Trophoblast cell (in vitro differentiated cells and primary cell): ENCODE measurements around the gene ATP6V1E1.

ENCODE experiments used
- DNase-seq, 2 donors: peaks; one replicate each; pipeline ENCODE4 v3.0.0-alpha.2; 2016
- H2AFZ ChIP-seq: 2 replicates; pipeline ENCODE4 v1.6.1; 2013; ENCODE audit warnings: low read length, moderate library complexity, mild to moderate bottlenecking; ENCODE audit not compliant: insufficient read depth, poor library complexity
- H2AK5ac ChIP-seq: 2 replicates; pipeline ENCODE4 v1.6.1; 2013; ENCODE audit warnings: mild to moderate bottlenecking, low read length
- H2BK120ac ChIP-seq: 2 replicates; pipeline ENCODE4 v1.6.1; 2013; ENCODE audit warnings: low read length, mild to moderate bottlenecking, moderate library complexity; ENCODE audit not compliant: insufficient read depth, poor library complexity
- H2BK12ac ChIP-seq: 2 replicates; pipeline ENCODE4 v1.6.1; 2013; ENCODE audit warnings: mild to moderate bottlenecking, low read length, moderate library complexity
- H2BK5ac ChIP-seq: 2 replicates; pipeline ENCODE4 v1.6.1; 2013; ENCODE audit warnings: low read length, low read depth, moderate library complexity, mild to moderate bottlenecking; ENCODE audit not compliant: poor library complexity
- H3K14ac ChIP-seq: 2 replicates; pipeline ENCODE4 v1.6.1; 2013; ENCODE audit warnings: mild to moderate bottlenecking, low read length
- H3K18ac ChIP-seq: 2 replicates; pipeline ENCODE4 v1.6.1; 2013; ENCODE audit warnings: mild to moderate bottlenecking, low read length
- H3K23ac ChIP-seq: 2 replicates; pipeline ENCODE4 v1.6.1; 2013; ENCODE audit warnings: low read length
- H3K27ac ChIP-seq: 2 replicates; pipeline ENCODE4 v1.5.1; 2013; ENCODE audit warnings: low read depth, mild to moderate bottlenecking, inconsistent platforms, low read length, moderate library complexity
- H3K27me3 ChIP-seq: 2 replicates; pipeline ENCODE4 v1.6.1; 2013; ENCODE audit warnings: inconsistent platforms, mild to moderate bottlenecking, low read length, moderate library complexity; ENCODE audit not compliant: insufficient read depth
- H3K36me3 ChIP-seq, 2 experiments: 1 replicate in 1 of 2; 2 replicates in 1 of 2; pipeline ENCODE4 v1.6.1; 2013; ENCODE audit warnings: low read length in 2 of 2, mild to moderate bottlenecking in 2 of 2, moderate library complexity in 1 of 2; ENCODE audit not compliant: insufficient read depth in 2 of 2, control insufficient read depth in 1 of 2
- H3K4ac ChIP-seq: 2 replicates; pipeline ENCODE4 v1.6.1; 2013; ENCODE audit warnings: low read depth, mild to moderate bottlenecking, low read length, moderate library complexity
- H3K4me1 ChIP-seq, 2 experiments: 1 replicate in 1 of 2; 2 replicates in 1 of 2; pipeline ENCODE4 v1.6.1; 2013; ENCODE audit warnings: low read length in 2 of 2, mild to moderate bottlenecking in 2 of 2, moderate library complexity in 1 of 2; ENCODE audit not compliant: insufficient read depth in 2 of 2, control insufficient read depth in 1 of 2
- H3K4me2 ChIP-seq: 2 replicates; pipeline ENCODE4 v1.6.1; 2013; ENCODE audit warnings: inconsistent platforms, mild to moderate bottlenecking, low read length, moderate library complexity
- H3K4me3 ChIP-seq: 2 replicates; pipeline ENCODE4 v1.5.1; 2013; ENCODE audit warnings: mild to moderate bottlenecking, low read depth, low read length, inconsistent platforms
- H3K79me1 ChIP-seq: one replicate; pipeline ENCODE4 v1.6.1; 2013; ENCODE audit warnings: low read length
- H3K79me2 ChIP-seq: 2 replicates; pipeline ENCODE4 v1.6.1; 2013; ENCODE audit warnings: low read length, mild to moderate bottlenecking; ENCODE audit not compliant: control insufficient read depth, insufficient read depth, poor library complexity
- H3K9ac ChIP-seq: 2 replicates; pipeline ENCODE4 v1.6.1; 2013; ENCODE audit warnings: mild to moderate bottlenecking, low read length
- H3K9me3 ChIP-seq: 2 replicates; pipeline ENCODE4 v1.6.1; 2013; ENCODE audit warnings: low read depth, mild to moderate bottlenecking, control low read depth, inconsistent platforms, low read length; ENCODE audit not compliant: insufficient read depth
- H4K12ac ChIP-seq: 2 replicates; pipeline ENCODE4 v1.6.1; 2013; ENCODE audit warnings: low read depth, mild to moderate bottlenecking, low read length, moderate library complexity
- H4K8ac ChIP-seq: 2 replicates; pipeline ENCODE4 v1.6.1; 2013; ENCODE audit warnings: low read depth, mild to moderate bottlenecking, low read length, moderate library complexity
- H4K91ac ChIP-seq: one replicate; pipeline ENCODE4 v1.6.1; 2013; ENCODE audit warnings: low read depth, mild to moderate bottlenecking, low read length, moderate library complexity
- WGBS: extraction: QIAGEN DNeasy Blood & Tissue Kit; methylation state at CpG from one replicate; pipeline ENCODE4 v1.1.7; 2013; ENCODE audit warnings: missing lambda C conversion rate; ENCODE audit not compliant: insufficient read length, insufficient coverage; ENCODE audit errors: extremely low coverage; 5-methylcytosine and 5-hydroxymethylcytosine counted together

Gene ATP6V1E1

DNA sequence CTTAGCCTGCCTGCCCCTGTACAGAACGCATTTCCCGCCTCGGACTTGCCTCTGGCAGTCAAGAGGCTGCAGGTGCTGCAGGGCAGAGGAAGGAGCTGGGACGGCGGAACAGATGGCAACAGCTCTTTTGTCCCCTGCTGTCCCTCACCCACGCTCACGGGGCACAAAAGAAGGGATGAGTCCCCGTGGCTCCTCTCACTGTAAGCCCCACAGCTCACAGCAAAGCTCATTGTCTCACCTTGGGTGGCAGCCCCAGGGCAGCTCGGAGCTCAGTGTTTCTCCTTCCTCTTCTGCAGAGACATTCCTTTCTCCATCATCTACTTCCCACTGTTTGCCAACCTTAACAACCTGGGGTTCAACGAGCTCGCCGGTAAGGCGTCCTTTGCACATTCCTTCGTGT, 40.9 kb downstream of the ATP6V1E1 start:
- Histone ChIP-seq H3K27ac (no peak overlapping the region), H3K27me3 (no peaks in the 10 kb centered on the region), H2AK5ac (no peak overlapping the region), H3K4ac (no peak overlapping the region), H3K14ac (no peak overlapping the region), H3K23ac (no peak overlapping the region), H3K79me1 (no peaks in the 10 kb centered on the region), H3K4me2 (no peak overlapping the region), H3K18ac (no peak overlapping the region), H3K4me1 (no peaks in the 10 kb centered on the region), H2BK120ac (no peak overlapping the region), H2BK5ac (no peak overlapping the region), H4K8ac (no peak overlapping the region), H4K12ac (no peak overlapping the region), H2AFZ (no peak overlapping the region), H3K9ac (no peak overlapping the region), H4K91ac (no peak overlapping the region), H3K4me3 (peak overlapping the region; percentile 35), H3K79me2 (no peaks in the 10 kb centered on the region), H3K9me3 (no peaks in the 10 kb centered on the region), H2BK12ac (no peak overlapping the region), H3K36me3 (peaks cover 22 to 35% of the 10 kb centered on the region in 2 experiments)
- DNase-seq, result no peak
- no CpG with 5 or more reads among the region's 14 CpGs for WGBS

DNA sequence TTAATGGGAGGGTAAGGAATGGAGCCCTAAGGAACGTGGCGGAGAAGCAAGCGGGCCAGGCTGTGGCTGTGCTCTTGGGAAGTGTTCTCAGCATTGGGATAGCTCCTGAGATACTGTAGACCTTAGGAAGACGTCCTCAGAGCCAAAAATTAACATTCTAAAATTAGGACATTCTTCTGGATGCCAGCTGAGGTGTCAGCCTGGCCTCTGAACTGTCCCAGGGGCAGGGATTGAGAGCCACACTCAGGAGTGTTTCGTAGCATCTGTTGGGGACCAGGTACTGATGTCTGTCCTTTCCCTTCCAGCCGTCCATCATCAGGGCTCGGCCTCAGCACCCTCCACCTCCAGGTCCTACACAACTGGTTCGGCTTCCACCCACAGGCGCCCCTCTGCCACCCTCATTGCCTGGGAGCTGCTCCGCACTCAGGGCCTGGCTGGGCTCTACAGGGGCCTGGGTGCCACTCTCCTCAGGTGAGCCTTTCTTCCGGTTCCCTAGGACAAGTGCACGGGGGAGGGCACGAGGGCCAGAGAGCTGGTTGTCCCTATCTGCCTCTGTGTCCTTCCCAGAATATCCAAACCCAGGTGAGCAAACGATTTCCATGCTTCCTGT, 41.6 kb downstream of the ATP6V1E1 start:
- Histone ChIP-seq H3K9ac (no peak overlapping the region), H3K27me3 (no peaks in the 10 kb centered on the region), H3K4me1 (no peaks in the 10 kb centered on the region), H3K9me3 (no peaks in the 10 kb centered on the region), H2BK12ac (no peak overlapping the region), H3K4me2 (no peak overlapping the region), H3K14ac (no peak overlapping the region), H3K4me3 (no peak overlapping the region), H3K4ac (no peak overlapping the region), H4K91ac (no peak overlapping the region), H3K27ac (no peak overlapping the region), H3K79me2 (no peaks in the 10 kb centered on the region), H2AK5ac (no peak overlapping the region), H2AFZ (no peak overlapping the region), H2BK120ac (no peak overlapping the region), H3K23ac (no peak overlapping the region), H3K36me3 (peaks cover 16 to 29% of the 10 kb centered on the region in 2 experiments), H3K18ac (no peak overlapping the region), H3K79me1 (no peaks in the 10 kb centered on the region), H2BK5ac (no peak overlapping the region), H4K8ac (no peak overlapping the region), H4K12ac (no peak overlapping the region)
- WGBS, result no CpG with 5 or more reads among the region's 14 CpGs
- DNase-seq, result no peak

DNA sequence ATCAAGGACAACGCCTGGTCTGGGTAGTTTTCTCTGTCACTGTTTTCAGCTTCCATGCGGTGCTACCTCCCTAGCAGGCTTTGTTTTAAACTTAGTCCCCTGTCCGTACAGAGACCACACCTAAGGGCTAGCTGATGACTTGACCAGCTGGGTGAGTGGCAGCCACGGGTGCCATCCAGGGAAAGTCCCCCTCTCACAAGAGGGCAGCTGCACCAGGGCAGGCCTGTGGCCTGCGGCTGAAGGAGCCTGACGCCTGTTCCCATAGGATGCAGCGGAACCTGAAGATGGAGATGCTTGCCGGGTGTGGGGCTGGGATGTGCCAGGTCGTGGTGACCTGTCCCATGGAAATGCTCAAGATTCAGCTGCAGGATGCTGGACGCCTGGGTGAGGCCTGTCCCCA, 45.4 kb downstream of the ATP6V1E1 start:
- H3K79me1 ChIP-seq, result no peaks in the 10 kb centered on the region

GRCh38 chr22:17581631-17582030, 46.9 kb downstream of the ATP6V1E1 start:
- Histone ChIP-seq H2BK120ac (no peak overlapping the region), H3K4me3 (no peak overlapping the region), H4K12ac (peak overlapping the region; percentile 2), H3K27ac (no peak overlapping the region), H3K9ac (no peak overlapping the region), H4K8ac (no peak overlapping the region), H2AFZ (no peak overlapping the region), H3K4me2 (no peak overlapping the region), H3K23ac (no peak overlapping the region), H3K4me1 (peaks cover 0 to 2% of the 10 kb centered on the region in 2 experiments), H3K4ac (no peak overlapping the region), H2AK5ac (no peak overlapping the region), H4K91ac (no peak overlapping the region), H3K9me3 (no peaks in the 10 kb centered on the region), H3K14ac (no peak overlapping the region), H3K79me2 (no peaks in the 10 kb centered on the region), H3K36me3 (peaks cover 0 to 7% of the 10 kb centered on the region in 2 experiments), H3K27me3 (no peaks in the 10 kb centered on the region), H3K79me1 (no peaks in the 10 kb centered on the region), H2BK12ac (no peak overlapping the region), H2BK5ac (no peak overlapping the region), H3K18ac (no peak overlapping the region)
- no CpG with 5 or more reads among the region's 17 CpGs for WGBS
- DNase-seq, result no peak

More for the DNA sequence above, 45.4 kb downstream of the ATP6V1E1 start:
- Histone ChIP-seq H3K27ac (no peak overlapping the region), H2AFZ (no peak overlapping the region), H3K27me3 (no peaks in the 10 kb centered on the region), H4K12ac (peak overlapping the region; percentile 31), H3K9ac (no peak overlapping the region), H3K14ac (no peak overlapping the region), H4K91ac (no peak overlapping the region), H3K23ac (no peak overlapping the region), H2BK12ac (no peak overlapping the region), H3K79me2 (no peaks in the 10 kb centered on the region), H3K4me2 (no peak overlapping the region), H2AK5ac (no peak overlapping the region), H3K4me1 (no peaks in the 10 kb centered on the region), H3K4me3 (no peak overlapping the region), H4K8ac (no peak overlapping the region), H3K9me3 (no peaks in the 10 kb centered on the region), H2BK120ac (no peak overlapping the region), H3K4ac (no peak overlapping the region), H3K18ac (no peak overlapping the region), H3K36me3 (peaks cover 0 to 7% of the 10 kb centered on the region in 2 experiments), H2BK5ac (no peak overlapping the region)
- DNase-seq, result no peak
- no CpG with 5 or more reads among the region's 10 CpGs for WGBS
